Breast epithelium (tissue), 3 donors: ENCODE data around the gene RPRD2.

Experiments used
- POLR2A ChIP-seq: fragments of 450-650 bp; IDR thresholded peaks from one replicate; pipeline ENCODE4 v1.6.1; 2016; ENCODE audit warnings: antibody characterized with exemption, mild to moderate bottlenecking, moderate library complexity
- TF ChIP-seq, protein P1 (sequence below), 3 donors: fragments of 450-650 bp; IDR thresholded peaks; one replicate each; pipeline ENCODE4 v1.5.1; 2016 to 2017; ENCODE audit warnings: antibody characterized with exemption in 3 of 3, mild to moderate bottlenecking in 3 of 3, moderate library complexity in 3 of 3

DNA sequence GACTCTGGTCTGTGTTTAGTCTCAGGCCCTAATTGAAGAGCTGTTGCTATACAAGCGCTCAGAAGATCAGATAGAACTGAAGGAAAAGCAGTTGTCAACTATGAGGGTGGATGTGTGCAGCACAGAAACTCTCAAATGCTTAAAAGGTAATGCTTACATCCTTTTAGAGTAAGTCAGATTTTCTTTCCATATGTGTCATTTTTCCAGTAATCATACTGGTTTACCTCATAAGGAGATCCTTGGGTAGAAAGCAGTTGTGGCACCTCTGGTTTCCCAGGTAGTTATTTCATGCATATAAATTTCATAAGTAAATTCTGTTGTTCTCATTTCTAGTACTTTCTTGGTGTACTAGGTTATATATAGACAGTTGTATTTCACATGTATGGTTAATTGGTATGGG, 80.3 kb downstream of the RPRD2 start:
- TF ChIP-seq, protein P1, sequence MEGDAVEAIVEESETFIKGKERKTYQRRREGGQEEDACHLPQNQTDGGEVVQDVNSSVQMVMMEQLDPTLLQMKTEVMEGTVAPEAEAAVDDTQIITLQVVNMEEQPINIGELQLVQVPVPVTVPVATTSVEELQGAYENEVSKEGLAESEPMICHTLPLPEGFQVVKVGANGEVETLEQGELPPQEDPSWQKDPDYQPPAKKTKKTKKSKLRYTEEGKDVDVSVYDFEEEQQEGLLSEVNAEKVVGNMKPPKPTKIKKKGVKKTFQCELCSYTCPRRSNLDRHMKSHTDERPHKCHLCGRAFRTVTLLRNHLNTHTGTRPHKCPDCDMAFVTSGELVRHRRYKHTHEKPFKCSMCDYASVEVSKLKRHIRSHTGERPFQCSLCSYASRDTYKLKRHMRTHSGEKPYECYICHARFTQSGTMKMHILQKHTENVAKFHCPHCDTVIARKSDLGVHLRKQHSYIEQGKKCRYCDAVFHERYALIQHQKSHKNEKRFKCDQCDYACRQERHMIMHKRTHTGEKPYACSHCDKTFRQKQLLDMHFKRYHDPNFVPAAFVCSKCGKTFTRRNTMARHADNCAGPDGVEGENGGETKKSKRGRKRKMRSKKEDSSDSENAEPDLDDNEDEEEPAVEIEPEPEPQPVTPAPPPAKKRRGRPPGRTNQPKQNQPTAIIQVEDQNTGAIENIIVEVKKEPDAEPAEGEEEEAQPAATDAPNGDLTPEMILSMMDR (IDR thresholded peaks at IDR 0.05), result no peak
- no peak for TF ChIP-seq POLR2A
